ENCODE data around the gene DNAJC21. TPM values are rescaled to one million over a fixed set of nuclear protein-coding genes. Genes with fewer than 3 reads are reported as not detected.

The DNAJC21 gene
- total and polyA plus RNA-seq, 2 of the 4 experiments (the other 2 are of a cell fraction) = 8.8 to 12.7 TPM

DNA sequence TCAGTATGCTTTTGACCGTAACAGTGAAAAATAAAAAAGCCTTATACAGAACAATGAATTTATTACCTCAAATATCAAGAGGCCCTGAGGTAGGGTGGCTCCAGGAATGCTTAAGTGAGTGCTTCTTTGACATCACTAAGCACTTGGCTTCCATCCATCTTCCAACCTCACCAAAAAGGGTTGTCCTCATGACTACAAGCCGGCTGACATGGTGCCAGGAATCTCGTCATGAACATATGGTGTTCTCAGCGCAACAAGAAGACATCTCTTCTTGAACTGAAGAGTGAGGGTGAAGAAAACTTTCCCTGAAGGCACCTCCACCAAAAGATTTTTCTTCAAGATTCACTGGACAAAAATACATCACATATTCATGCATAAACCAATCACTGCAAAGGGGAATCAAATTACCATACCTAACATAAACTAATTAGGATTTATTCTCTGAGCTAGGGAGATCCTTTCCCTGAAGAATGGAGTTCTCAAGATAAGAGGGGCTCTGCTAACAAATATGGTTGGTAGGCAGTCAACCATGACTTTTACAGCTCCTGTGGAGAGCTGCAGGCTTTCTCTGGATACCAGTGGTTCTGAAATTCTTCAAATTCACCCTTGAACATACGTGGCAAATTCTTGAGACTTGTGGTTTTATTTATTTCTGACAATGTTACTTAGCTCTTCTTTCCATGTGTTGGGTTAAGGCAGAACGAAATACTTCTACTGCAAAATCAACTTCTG is 68.9 kb downstream of the DNAJC21 start:
- no peak overlapping the region for H2BK15ac ChIP-seq (ENCODE audit: low read depth, low read length)
- no peak overlapping the region for H3K27ac ChIP-seq (ENCODE audit: insufficient read depth, low read length)
- no TSS peak for BruUV-seq (replicated peaks)
- ATAC-seq (ENCODE audit: low read depth) (no peak; the same call in 1 of the 2 replicates), DNase-seq (peak; percentile 66)
- H3K9me3 ChIP-seq (ENCODE audit: control insufficient read depth, insufficient read depth, low read length) = no peaks in the 10 kb centered on the region
- H2AFZ ChIP-seq (replicated peaks; ENCODE audit: low read length, poor library complexity) = no peak overlapping the region
- in situ Hi-C loops (cut with MboI; ENCODE audit: low sequenced_read_pairs) = no loop called here
- no peaks in the 10 kb centered on the region for H4K20me1 ChIP-seq (ENCODE audit: insufficient read depth, low read length)
- dilution Hi-C loops (cut with HindIII; ENCODE audit: low sequenced_read_pairs, unreplicated experiment) = no loop called here
- ChIA-PET POLR2A (ENCODE audit: unreplicated experiment) (no interaction called here), CTCF (no interaction called here)
- H4K8ac ChIP-seq (ENCODE audit: low read depth in 2 of 2, low read length in 2 of 2) = no peak overlapping the region
- H4K5ac ChIP-seq (ENCODE audit: low read depth, low read length) = no peak overlapping the region
- no peak overlapping the region for H2BK5ac ChIP-seq (ENCODE audit: low read depth, low read length, poor library complexity, severe bottlenecking)
- H2BK20ac ChIP-seq (ENCODE audit: low read depth, low read length) = no peak overlapping the region
- no peak overlapping the region for H3K56ac ChIP-seq (ENCODE audit: extremely low read depth, insufficient read depth, low read length)
- H3K4ac ChIP-seq (ENCODE audit: low read depth, low read length) = no peak overlapping the region
- H2BK120ac ChIP-seq (ENCODE audit: low read depth, low read length) = no peak overlapping the region
- H3K4me3 ChIP-seq (ENCODE audit: insufficient read depth, low read depth, low read length) = no peak overlapping the region
- peaks cover 20% of the 10 kb centered on the region for H3K27me3 ChIP-seq (ENCODE audit: control insufficient read depth, insufficient read depth, low read length)
- no peak overlapping the region for H3K9ac ChIP-seq (ENCODE audit: low read depth, low read length)
- intact Hi-C loops (cut with micrococcal nuclease) = no loop called here
- no peaks in the 10 kb centered on the region for H3K36me3 ChIP-seq (ENCODE audit: control insufficient read depth, insufficient read depth, low read length)
- no peak overlapping the region for H4K91ac ChIP-seq (ENCODE audit: insufficient read depth, low read depth, low read length)
- no peak overlapping the region for H3K18ac ChIP-seq (ENCODE audit: low read depth, low read length)
- 0 out of 2 replicates have a peak, but pooled peaks cover 2% of the 10 kb centered on the region for H3K4me1 ChIP-seq (ENCODE audit: control insufficient read depth, insufficient read depth, low read length)
- no peak overlapping the region for H2AK9ac ChIP-seq (replicated peaks; ENCODE audit: low read depth, low read length, poor library complexity)
- no CpG with 5 or more reads among the region's 6 CpGs for WGBS, 2 experiments (ENCODE audit: extremely low coverage in 2 of 2, insufficient read length in 1 of 2)
- TF ChIP-seq, protein P1, sequence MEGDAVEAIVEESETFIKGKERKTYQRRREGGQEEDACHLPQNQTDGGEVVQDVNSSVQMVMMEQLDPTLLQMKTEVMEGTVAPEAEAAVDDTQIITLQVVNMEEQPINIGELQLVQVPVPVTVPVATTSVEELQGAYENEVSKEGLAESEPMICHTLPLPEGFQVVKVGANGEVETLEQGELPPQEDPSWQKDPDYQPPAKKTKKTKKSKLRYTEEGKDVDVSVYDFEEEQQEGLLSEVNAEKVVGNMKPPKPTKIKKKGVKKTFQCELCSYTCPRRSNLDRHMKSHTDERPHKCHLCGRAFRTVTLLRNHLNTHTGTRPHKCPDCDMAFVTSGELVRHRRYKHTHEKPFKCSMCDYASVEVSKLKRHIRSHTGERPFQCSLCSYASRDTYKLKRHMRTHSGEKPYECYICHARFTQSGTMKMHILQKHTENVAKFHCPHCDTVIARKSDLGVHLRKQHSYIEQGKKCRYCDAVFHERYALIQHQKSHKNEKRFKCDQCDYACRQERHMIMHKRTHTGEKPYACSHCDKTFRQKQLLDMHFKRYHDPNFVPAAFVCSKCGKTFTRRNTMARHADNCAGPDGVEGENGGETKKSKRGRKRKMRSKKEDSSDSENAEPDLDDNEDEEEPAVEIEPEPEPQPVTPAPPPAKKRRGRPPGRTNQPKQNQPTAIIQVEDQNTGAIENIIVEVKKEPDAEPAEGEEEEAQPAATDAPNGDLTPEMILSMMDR (conservative IDR thresholded peaks at IDR 0.05; ENCODE audit: low read depth, low read length) = no peak
- TF ChIP-seq MAFK (IDR thresholded peaks at IDR 0.05; ENCODE audit: low read depth, low read length) = no peak
- TF ChIP-seq FOS (IDR thresholded peaks at IDR 0.05; ENCODE audit: low read depth, low read length) = no peak
- no peak for TF ChIP-seq POLR2A (IDR thresholded peaks at IDR 0.05; ENCODE audit: low read depth, low read length)
- TF ChIP-seq RFX5 (IDR thresholded peaks at IDR 0.05; ENCODE audit: low read depth, low read length) = no peak
- TF ChIP-seq, protein P2, sequence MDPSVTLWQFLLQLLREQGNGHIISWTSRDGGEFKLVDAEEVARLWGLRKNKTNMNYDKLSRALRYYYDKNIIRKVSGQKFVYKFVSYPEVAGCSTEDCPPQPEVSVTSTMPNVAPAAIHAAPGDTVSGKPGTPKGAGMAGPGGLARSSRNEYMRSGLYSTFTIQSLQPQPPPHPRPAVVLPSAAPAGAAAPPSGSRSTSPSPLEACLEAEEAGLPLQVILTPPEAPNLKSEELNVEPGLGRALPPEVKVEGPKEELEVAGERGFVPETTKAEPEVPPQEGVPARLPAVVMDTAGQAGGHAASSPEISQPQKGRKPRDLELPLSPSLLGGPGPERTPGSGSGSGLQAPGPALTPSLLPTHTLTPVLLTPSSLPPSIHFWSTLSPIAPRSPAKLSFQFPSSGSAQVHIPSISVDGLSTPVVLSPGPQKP (IDR thresholded peaks at IDR 0.05; ENCODE audit: borderline replicate concordance, low read depth, low read length) = no peak
- no peak for TF ChIP-seq MAZ (IDR thresholded peaks at IDR 0.05; ENCODE audit: borderline replicate concordance, low read depth, low read length)
- TF ChIP-seq CHD1 (IDR thresholded peaks at IDR 0.05; ENCODE audit: low read depth, low read length) = no peak
- no peak for TF ChIP-seq RCOR1 (IDR thresholded peaks at IDR 0.05; ENCODE audit: insufficient replicate concordance, low read length)
- no peak for TF ChIP-seq SMC3 (IDR thresholded peaks at IDR 0.05; ENCODE audit: low read depth, low read length)
- no peak for TF ChIP-seq NFE2L2 (IDR thresholded peaks at IDR 0.05; ENCODE audit: low read depth, low read length)
- no peak for TF ChIP-seq MXI1 (IDR thresholded peaks at IDR 0.05; ENCODE audit: borderline replicate concordance, low read depth, low read length)
- no peak for TF ChIP-seq RAD21 (IDR thresholded peaks at IDR 0.05; ENCODE audit: low read length)
- TF ChIP-seq CEBPB (IDR thresholded peaks at IDR 0.05; ENCODE audit: low read depth, low read length) = no peak
- no peak for TF ChIP-seq BHLHE40 (IDR thresholded peaks at IDR 0.05; ENCODE audit: low read depth, low read length)
- TF ChIP-seq, protein P3, sequence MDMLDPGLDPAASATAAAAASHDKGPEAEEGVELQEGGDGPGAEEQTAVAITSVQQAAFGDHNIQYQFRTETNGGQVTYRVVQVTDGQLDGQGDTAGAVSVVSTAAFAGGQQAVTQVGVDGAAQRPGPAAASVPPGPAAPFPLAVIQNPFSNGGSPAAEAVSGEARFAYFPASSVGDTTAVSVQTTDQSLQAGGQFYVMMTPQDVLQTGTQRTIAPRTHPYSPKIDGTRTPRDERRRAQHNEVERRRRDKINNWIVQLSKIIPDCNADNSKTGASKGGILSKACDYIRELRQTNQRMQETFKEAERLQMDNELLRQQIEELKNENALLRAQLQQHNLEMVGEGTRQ (IDR thresholded peaks at IDR 0.05; ENCODE audit: low read depth, low read length) = no peak
- no peak overlapping the region for H2AK5ac ChIP-seq (ENCODE audit: low read depth, low read length)
- no peaks in the 10 kb centered on the region for H3K79me1 ChIP-seq (ENCODE audit: low read depth in 1 of 2, low read length in 2 of 2)
- no peak overlapping the region for H3K23ac ChIP-seq (ENCODE audit: low read depth, low read length)
- H3K9me1 ChIP-seq (ENCODE audit: insufficient read depth, low read length) = no peaks in the 10 kb centered on the region
- H3K4me2 ChIP-seq (ENCODE audit: low read depth, low read length) = no peak overlapping the region
- H3K14ac ChIP-seq (replicated peaks; ENCODE audit: low read depth, low read length) = no peak overlapping the region

All from IMR-90 (cell line).